ENCODE measurements around the gene TCF25.

DNA sequence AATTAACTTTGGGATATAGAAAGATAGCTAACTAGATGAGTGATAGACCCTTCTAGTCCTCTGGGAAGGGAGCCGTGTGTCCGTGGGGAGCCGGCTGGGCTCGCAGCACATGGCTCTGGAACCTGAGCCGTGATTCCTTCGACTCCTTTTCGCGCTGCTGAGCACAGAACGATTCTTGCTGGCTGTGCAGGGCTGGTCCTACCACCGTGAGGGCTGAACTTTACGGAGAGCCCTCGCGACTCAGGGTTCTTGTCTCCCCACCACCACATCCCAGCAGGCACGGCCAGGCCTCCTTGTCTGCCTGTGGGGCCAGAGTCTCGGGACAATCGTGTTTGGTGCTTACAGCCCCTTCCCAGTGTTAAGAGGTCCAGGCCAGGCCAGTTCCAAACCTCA is 13.8 kb upstream of the TCF25 start:
- TF ChIP-seq, protein P1, sequence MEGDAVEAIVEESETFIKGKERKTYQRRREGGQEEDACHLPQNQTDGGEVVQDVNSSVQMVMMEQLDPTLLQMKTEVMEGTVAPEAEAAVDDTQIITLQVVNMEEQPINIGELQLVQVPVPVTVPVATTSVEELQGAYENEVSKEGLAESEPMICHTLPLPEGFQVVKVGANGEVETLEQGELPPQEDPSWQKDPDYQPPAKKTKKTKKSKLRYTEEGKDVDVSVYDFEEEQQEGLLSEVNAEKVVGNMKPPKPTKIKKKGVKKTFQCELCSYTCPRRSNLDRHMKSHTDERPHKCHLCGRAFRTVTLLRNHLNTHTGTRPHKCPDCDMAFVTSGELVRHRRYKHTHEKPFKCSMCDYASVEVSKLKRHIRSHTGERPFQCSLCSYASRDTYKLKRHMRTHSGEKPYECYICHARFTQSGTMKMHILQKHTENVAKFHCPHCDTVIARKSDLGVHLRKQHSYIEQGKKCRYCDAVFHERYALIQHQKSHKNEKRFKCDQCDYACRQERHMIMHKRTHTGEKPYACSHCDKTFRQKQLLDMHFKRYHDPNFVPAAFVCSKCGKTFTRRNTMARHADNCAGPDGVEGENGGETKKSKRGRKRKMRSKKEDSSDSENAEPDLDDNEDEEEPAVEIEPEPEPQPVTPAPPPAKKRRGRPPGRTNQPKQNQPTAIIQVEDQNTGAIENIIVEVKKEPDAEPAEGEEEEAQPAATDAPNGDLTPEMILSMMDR (IDR thresholded peaks at IDR 0.05) = no peak
- TF ChIP-seq POLR2AphosphoS5 (IDR thresholded peaks at IDR 0.05) (no peak), POLR2A (IDR thresholded peaks at IDR 0.05) (no peak), EP300 (IDR thresholded peaks at IDR 0.05) (no peak)
